OCI-LY1 (cell line): Measurements from ENCODE around the gene ANKRD65.
"Not testable (repeated sequence)": the region's sequence is repeated elsewhere in the genome, so short reads cannot be mapped to it uniquely, and the experiment has no call there.

Experiments
- H2AFZ ChIP-seq: fragments of 200-600 bp; sonication (generic), shearing (Covaris generic); 2 replicates; pipeline ENCODE4 v1.6.0; 2014; ENCODE audit warnings: antibody characterized with exemption, mild to moderate bottlenecking, low read length
- H3F3A ChIP-seq: fragments of 200-600 bp; sonication (generic), shearing (Covaris generic); 2 replicates; pipeline ENCODE4 v1.6.0; 2014; ENCODE audit warnings: mild to moderate bottlenecking, antibody characterized with exemption, low read length, moderate library complexity; ENCODE audit not compliant: insufficient read depth
- H3K27ac ChIP-seq: fragments of 200-600 bp; sonication (generic); 2 replicates; pipeline ENCODE4 v1.5.1; 2014; ENCODE audit warnings: low read length, mixed run types, mild to moderate bottlenecking, low read depth; ENCODE audit not compliant: poor library complexity, severe bottlenecking
- H3K27me3 ChIP-seq: fragments of 200-600 bp; sonication (generic); 2 replicates; pipeline ENCODE4 v1.6.0; 2014; ENCODE audit warnings: antibody characterized with exemption, mild to moderate bottlenecking, low read length, moderate library complexity; ENCODE audit not compliant: insufficient read depth
- H3K36me3 ChIP-seq: fragments of 200-600 bp; sonication (generic); 2 replicates; pipeline ENCODE4 v1.6.1; 2014; ENCODE audit warnings: mild to moderate bottlenecking, antibody characterized with exemption, low read length, moderate library complexity, mixed read lengths; ENCODE audit not compliant: insufficient read depth
- H3K4me1 ChIP-seq: fragments of 200-600 bp; sonication (generic); 2 replicates; pipeline ENCODE4 v1.5.1; 2014; ENCODE audit warnings: mild to moderate bottlenecking, low read length, moderate library complexity; ENCODE audit not compliant: insufficient read depth, severe bottlenecking
- H3K4me2 ChIP-seq: fragments of 200-600 bp; sonication (generic), shearing (Covaris generic); 2 replicates; pipeline ENCODE4 v1.6.1; 2014; ENCODE audit warnings: low read length
- H3K4me3 ChIP-seq: fragments of 200-600 bp; sonication (generic); 2 replicates; pipeline ENCODE4 v1.5.1; 2014; ENCODE audit warnings: low read length, low read depth, mild to moderate bottlenecking, mixed read lengths; ENCODE audit not compliant: poor library complexity, severe bottlenecking
- H3K79me2 ChIP-seq: fragments of 200-600 bp; shearing (Covaris generic); 2 replicates; pipeline ENCODE4 v1.6.1; 2016; ENCODE audit warnings: mixed run types, low read length, mixed read lengths; ENCODE audit not compliant: insufficient read depth
- H3K9ac ChIP-seq: fragments of 200-600 bp; sonication (generic), shearing (Covaris generic); 2 replicates; pipeline ENCODE4 v1.6.1; 2014; ENCODE audit warnings: mild to moderate bottlenecking, low read length, mixed read lengths
- H3K9me2 ChIP-seq: fragments of 200-600 bp; sonication (generic), shearing (Covaris generic); 2 replicates; pipeline ENCODE4 v1.6.1; 2014; ENCODE audit warnings: low read depth, mild to moderate bottlenecking, low read length, mixed read lengths
- H3K9me3 ChIP-seq: fragments of 200-600 bp; shearing (Covaris generic); 2 replicates; pipeline ENCODE4 v1.6.1; 2014; ENCODE audit warnings: low read length, mixed read lengths
- H4K20me1 ChIP-seq: fragments of 200-600 bp; sonication (generic), shearing (Covaris generic); 2 replicates; pipeline ENCODE4 v1.6.0; 2016; ENCODE audit warnings: mild to moderate bottlenecking, low read length; ENCODE audit not compliant: insufficient read depth
- EZH2 ChIP-seq: fragments of 200-600 bp; sonication (generic), shearing (Covaris generic); IDR thresholded peaks from 2 replicates; pipeline ENCODE4 v1.8.0; 2017; ENCODE audit warnings: borderline replicate concordance, mixed run types, mild to moderate bottlenecking, antibody characterized with exemption, low read length, moderate library complexity, mixed read lengths
- TF ChIP-seq, protein P1 (sequence below): fragments of 200-600 bp; sonication (generic), shearing (Covaris generic); IDR thresholded peaks from 2 replicates; pipeline ENCODE4 v1.5.1; 2017; ENCODE audit warnings: mild to moderate bottlenecking, antibody characterized with exemption, low read length, moderate library complexity, mixed read lengths

The ANKRD65 gene

DNA sequence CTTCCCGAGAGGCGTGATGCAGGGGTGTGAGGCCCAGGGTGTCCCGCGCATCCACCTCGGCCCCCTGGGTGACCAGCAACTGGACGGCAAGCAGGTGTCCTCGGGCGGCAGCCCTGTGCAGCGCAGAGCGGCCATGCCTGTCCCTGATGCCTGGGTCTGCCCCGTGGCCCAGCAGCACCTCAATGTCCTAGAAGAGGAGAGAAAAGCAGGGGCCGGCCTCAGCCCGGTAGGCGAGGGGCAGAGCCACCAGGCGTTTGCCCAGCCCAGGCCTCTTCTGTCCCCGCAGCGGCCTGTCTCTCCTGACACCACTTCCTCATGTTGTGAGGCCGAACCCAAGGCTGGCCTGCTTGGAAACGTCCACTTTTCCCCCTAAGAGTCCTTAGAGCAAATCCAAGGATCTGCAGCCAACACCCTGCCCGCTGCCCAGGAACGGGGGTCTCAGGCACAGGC, 1.7 kb downstream of the ANKRD65 start:
- H4K20me1 ChIP-seq = no peaks in the 10 kb centered on the region
- H3K79me2 ChIP-seq = no peaks in the 10 kb centered on the region
- H3F3A ChIP-seq = no peaks in the 10 kb centered on the region
- H3K9ac ChIP-seq = no peak overlapping the region
- no peak overlapping the region for H3K4me2 ChIP-seq
- H3K27ac ChIP-seq = no peak overlapping the region
- H3K36me3 ChIP-seq = no peaks in the 10 kb centered on the region
- H3K9me3 ChIP-seq = no peaks in the 10 kb centered on the region
- no peak overlapping the region for H2AFZ ChIP-seq
- peaks cover 5% of the 10 kb centered on the region for H3K4me1 ChIP-seq
- no peak overlapping the region for H3K4me3 ChIP-seq
- 0 out of 2 replicates have a peak, but pooled peaks cover 10% of the 10 kb centered on the region for H3K27me3 ChIP-seq
- TF ChIP-seq, protein P1, sequence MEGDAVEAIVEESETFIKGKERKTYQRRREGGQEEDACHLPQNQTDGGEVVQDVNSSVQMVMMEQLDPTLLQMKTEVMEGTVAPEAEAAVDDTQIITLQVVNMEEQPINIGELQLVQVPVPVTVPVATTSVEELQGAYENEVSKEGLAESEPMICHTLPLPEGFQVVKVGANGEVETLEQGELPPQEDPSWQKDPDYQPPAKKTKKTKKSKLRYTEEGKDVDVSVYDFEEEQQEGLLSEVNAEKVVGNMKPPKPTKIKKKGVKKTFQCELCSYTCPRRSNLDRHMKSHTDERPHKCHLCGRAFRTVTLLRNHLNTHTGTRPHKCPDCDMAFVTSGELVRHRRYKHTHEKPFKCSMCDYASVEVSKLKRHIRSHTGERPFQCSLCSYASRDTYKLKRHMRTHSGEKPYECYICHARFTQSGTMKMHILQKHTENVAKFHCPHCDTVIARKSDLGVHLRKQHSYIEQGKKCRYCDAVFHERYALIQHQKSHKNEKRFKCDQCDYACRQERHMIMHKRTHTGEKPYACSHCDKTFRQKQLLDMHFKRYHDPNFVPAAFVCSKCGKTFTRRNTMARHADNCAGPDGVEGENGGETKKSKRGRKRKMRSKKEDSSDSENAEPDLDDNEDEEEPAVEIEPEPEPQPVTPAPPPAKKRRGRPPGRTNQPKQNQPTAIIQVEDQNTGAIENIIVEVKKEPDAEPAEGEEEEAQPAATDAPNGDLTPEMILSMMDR = no peak
- TF ChIP-seq EZH2 = no peak
- no peaks in the 10 kb centered on the region for H3K9me2 ChIP-seq

DNA sequence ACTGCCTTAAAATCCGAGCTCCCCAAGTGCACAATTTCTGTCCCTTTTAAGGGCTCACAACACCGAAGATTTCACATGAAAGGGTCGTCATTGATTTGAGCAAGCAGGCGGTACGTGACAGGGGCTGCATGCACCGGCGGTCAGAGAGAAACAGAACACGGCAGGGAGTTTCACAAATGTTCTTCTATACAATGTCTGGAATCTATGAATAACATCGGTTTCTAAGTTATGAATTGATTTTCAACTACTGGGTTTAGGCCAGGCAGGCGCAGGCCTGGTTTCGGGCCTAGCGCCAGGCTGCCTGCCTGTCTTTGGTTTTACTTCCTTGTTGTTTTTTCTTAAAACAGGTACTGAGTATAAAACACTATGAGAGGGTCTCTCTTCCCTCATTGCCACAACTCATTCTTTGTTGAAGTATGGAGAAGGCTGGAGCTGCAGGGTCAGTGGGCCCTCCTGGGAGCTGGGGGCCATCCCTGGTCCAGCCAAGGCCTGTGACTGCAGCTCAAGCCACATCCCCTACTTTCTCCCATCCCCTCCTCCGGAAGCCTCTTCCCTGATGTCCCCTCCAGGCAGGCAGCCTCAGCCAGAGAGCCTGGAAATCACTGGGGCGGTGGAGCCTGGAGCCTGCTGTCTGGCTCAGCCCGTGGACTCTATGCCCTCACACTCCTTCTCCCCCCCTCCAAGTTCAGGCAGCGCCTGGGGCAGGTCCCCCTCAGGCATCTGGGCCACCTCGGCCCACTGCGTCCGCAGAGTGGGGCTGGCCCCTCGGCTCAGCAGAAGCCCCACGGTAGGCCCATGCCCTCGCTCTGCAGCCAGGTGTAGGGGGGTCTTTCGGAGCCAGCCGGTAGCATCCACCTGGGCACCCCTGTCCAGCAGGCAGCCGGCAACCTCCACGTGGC, 2.4 kb downstream of the ANKRD65 start:
- Histone ChIP-seq H3K36me3 (no peaks in the 10 kb centered on the region), H3K9me2 (no peaks in the 10 kb centered on the region), H3K9ac (no peak overlapping the region), H3K4me1 (peaks cover 5% of the 10 kb centered on the region), H3K27me3 (0 out of 2 replicates have a peak, but pooled peaks cover 10% of the 10 kb centered on the region), H3K4me2 (no peak overlapping the region), H3K4me3 (no peak overlapping the region), H3K79me2 (no peaks in the 10 kb centered on the region), H4K20me1 (no peaks in the 10 kb centered on the region), H3F3A (no peaks in the 10 kb centered on the region), H2AFZ (no peak overlapping the region), H3K9me3 (no peaks in the 10 kb centered on the region), H3K27ac (no peak overlapping the region)
- TF ChIP-seq, protein P1 = no peak
- TF ChIP-seq EZH2 = no peak

DNA sequence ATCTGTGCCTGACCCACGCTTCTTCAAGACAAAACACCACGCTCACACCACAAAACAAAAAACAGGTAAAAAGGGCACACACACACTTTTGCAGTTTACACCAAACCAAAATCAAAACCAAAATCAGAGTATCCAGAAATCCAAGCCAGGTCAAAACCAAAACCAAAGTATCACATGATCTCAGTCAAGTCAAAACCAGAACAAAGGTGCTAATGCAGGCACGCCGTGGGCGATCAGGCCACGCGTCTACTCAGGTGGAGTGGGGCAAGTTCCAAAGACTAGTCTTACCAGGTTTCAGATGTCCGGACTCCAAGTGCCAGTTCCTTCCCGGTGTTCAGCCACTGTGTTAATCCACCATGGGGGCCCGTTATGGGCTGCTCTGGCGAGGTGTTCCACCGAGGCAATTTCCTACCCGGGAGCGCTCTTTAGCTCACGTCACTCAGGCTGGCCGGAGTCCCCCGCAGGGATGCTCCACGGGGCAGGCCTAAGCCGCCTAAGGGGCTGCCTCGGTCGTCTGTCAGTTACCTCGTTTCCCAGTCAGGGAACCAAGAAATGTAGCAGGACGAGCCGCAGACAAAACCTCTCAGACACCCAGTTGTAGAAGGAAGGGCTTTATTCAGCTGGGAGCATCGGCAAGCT, 3.1 kb downstream of the ANKRD65 start:
- H3K79me2 ChIP-seq, H4K20me1 ChIP-seq, H3K9me2 ChIP-seq, H3K4me3 ChIP-seq, H3K36me3 ChIP-seq, H3K9me3 ChIP-seq, H2AFZ ChIP-seq, H3K4me1 ChIP-seq, H3F3A ChIP-seq, H3K9ac ChIP-seq, H3K27ac ChIP-seq, H3K4me2 ChIP-seq, H3K27me3 ChIP-seq: not testable (repeated sequence)

DNA sequence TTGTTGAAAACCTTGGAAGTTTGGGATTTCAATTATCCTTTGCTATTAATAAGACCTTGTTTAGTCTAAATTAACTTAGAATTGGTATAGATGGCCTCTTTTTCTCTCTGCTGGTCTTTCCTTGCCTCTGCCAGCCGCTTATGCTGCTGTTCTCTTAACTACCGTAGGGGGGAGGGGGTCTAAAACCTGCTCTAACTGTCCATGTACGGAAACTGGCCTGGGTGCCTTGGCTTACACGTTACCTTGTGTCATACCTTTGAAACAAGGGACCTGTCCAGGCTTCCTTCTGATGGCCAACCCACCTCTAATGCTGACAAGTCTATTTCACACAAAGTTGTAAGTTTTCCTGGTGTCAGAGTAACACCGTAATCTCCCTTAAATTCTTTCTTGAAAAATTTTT, 3.7 kb downstream of the ANKRD65 start:
- H4K20me1 ChIP-seq, H3K9me3 ChIP-seq: not testable (repeated sequence)

More for the DNA sequence above, 3.7 kb downstream of the ANKRD65 start:
- H3F3A ChIP-seq, H3K79me2 ChIP-seq, H3K9ac ChIP-seq, H3K4me1 ChIP-seq, H3K27me3 ChIP-seq, H3K4me3 ChIP-seq, H3K36me3 ChIP-seq, H3K9me2 ChIP-seq, H3K27ac ChIP-seq, H3K4me2 ChIP-seq, H2AFZ ChIP-seq: not testable (repeated sequence)
